Central memory CD8-positive, alpha-beta T cell (primary cell): Measurements from ENCODE around the gene PLS3.

Experiments used
- ATAC-seq: fragments of 150-1000 bp; cut with Tn5 transposase; replicated peaks from 2 replicates; pipeline ENCODE4 v1.10.0; 2022; ENCODE audit warnings: mild to moderate bottlenecking, moderate FRiP score, moderate number of reproducible peaks; ENCODE audit not compliant: poor library complexity, severe bottlenecking; ENCODE audit errors: extremely low read depth
- DNase-seq, 2 donors: peaks; one replicate each; pipeline ENCODE4 v3.0.0; 2021; ENCODE audit warnings: low spot score in 2 of 2
- H3K27ac Mint-ChIP-seq: one replicate; pipeline ENCODE4 v1.8.0; 2022; ENCODE audit warnings: low read depth, mild to moderate bottlenecking, moderate library complexity, mixed read lengths
- H3K27me3 Mint-ChIP-seq: one replicate; pipeline ENCODE4 v1.8.0; 2022; ENCODE audit warnings: mixed read lengths
- H3K36me3 Mint-ChIP-seq: one replicate; pipeline ENCODE4 v1.8.0; 2022; ENCODE audit warnings: mild to moderate bottlenecking, moderate library complexity, mixed read lengths; ENCODE audit not compliant: insufficient read depth
- H3K4me1 Mint-ChIP-seq: one replicate; pipeline ENCODE4 v1.8.0; 2022; ENCODE audit warnings: mixed read lengths
- H3K4me3 Mint-ChIP-seq: one replicate; pipeline ENCODE4 v1.8.0; 2022; ENCODE audit warnings: mild to moderate bottlenecking, moderate library complexity, mixed read lengths
- H3K9me3 Mint-ChIP-seq: one replicate; pipeline ENCODE4 v1.8.0; 2022; ENCODE audit warnings: mixed read lengths

Gene PLS3

GRCh38 chrX:115549008-115549407 lies 12.0 kb upstream of the PLS3 start:
- DNase-seq (no peak), ATAC-seq (no peak)
- no peaks in the 10 kb centered on the region for H3K4me1 Mint-ChIP-seq
- H3K36me3 Mint-ChIP-seq, result no peaks in the 10 kb centered on the region
- no peaks in the 10 kb centered on the region for H3K9me3 Mint-ChIP-seq
- no peak overlapping the region for H3K4me3 Mint-ChIP-seq
- no peak overlapping the region for H3K27ac Mint-ChIP-seq
- no peaks in the 10 kb centered on the region for H3K27me3 Mint-ChIP-seq

DNA sequence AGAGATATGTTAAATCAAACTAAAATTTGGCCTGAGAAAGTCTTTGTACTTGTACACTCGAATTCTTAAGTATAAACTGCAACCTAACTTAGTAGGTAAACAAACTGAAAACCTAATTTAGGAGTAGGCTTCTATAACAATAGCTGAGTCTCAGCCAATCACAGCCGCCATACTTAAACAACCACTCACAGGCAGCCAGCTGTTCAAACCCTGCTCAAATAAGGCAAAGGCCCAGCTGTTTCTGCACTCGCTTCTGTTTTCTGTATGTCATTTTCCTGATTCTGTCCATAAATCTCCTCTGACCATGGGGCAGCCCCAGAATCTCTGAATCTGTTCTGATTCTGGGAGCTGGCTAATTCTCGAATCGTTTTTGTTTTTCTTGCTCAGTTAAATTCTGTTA lies 7.8 kb upstream of the PLS3 start:
- Mint-ChIP-seq H3K36me3 (no peaks in the 10 kb centered on the region), H3K27ac (no peak overlapping the region), H3K4me3 (no peak overlapping the region), H3K27me3 (no peaks in the 10 kb centered on the region), H3K9me3 (no peaks in the 10 kb centered on the region), H3K4me1 (no peaks in the 10 kb centered on the region)
- DNase-seq, result no peak
- no peak for ATAC-seq

DNA sequence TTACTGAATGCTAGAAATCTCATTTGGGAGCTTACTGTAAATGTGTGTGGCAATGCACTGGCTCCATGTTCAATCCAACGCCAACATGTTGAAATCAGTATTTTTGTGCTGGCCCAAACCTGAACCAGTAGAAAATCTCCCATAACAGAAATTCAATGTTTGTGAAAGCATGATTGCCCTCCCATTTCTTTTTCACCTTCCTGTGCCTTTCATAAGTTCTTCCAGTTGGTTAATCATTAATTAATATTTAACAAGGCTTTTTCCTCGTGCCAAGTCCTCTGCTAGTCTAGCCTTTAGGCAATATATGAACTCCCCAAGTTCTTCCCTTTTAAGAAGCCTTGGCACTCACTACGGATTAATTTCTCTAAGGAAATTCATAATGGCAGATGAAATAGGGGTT lies 1.3 kb upstream of the PLS3 start:
- H3K9me3 Mint-ChIP-seq, result no peaks in the 10 kb centered on the region
- H3K36me3 Mint-ChIP-seq, result no peaks in the 10 kb centered on the region
- no peaks in the 10 kb centered on the region for H3K4me1 Mint-ChIP-seq
- ATAC-seq, result no peak
- no peak overlapping the region for H3K27ac Mint-ChIP-seq
- H3K4me3 Mint-ChIP-seq, result no peak overlapping the region
- no peaks in the 10 kb centered on the region for H3K27me3 Mint-ChIP-seq
- DNase-seq, result no peak

DNA sequence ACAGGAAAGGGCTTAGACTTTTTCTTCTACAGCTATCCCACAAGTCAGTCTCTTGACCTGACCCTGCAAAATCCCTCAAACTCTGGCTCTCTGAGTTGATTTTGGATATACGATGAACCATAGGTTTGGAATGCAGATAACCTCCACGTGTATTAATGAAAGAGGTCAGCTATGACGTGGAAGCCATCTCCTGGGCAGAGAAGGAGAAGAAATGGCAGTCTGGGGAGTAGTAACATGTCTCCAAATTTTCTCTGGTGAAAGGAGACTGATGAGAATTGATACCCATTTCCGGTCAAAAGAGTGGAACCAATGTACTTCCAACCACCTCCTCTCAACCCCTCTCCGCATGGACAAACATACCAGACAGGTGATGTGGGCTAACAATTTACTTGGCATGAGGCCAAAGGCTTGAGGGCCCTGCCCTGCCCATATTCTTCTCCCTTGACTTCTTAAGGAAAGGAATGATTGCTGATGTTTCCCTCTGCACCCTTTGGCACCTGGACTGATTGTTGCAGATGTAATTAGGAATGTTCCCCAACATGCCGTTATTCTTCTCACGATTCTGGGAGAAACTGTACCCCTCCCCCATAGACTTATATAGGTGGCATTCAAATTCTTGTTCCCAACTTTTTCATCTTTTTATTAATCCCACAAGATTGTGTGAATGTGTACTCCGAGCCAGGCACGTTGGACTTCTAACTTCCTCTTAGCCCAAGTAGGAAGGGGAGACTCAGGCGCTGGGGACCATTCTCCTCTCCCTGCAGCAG lies 580 bp upstream of the PLS3 start:
- ATAC-seq (no peak), DNase-seq (no peak)
- Mint-ChIP-seq H3K4me1 (no peaks in the 10 kb centered on the region), H3K4me3 (no peak overlapping the region), H3K27me3 (no peaks in the 10 kb centered on the region), H3K9me3 (no peaks in the 10 kb centered on the region), H3K36me3 (no peaks in the 10 kb centered on the region), H3K27ac (no peak overlapping the region)

- no peak for DNase-seq
- H3K4me1 Mint-ChIP-seq, result no peaks in the 10 kb centered on the region
Observed at GRCh38 chrX:115561605-115562479, 868 bp downstream of the PLS3 start.

GRCh38 chrX:115562480-115562847 lies 1.5 kb downstream of the PLS3 start:
- Mint-ChIP-seq H3K4me3 (no peak overlapping the region), H3K27me3 (no peaks in the 10 kb centered on the region), H3K27ac (no peak overlapping the region), H3K36me3 (no peaks in the 10 kb centered on the region), H3K9me3 (no peaks in the 10 kb centered on the region), H3K4me1 (no peaks in the 10 kb centered on the region)
- ATAC-seq (no peak), DNase-seq (no peak)

More at GRCh38 chrX:115561605-115562479, 868 bp downstream of the PLS3 start:
- Mint-ChIP-seq H3K4me3 (no peak overlapping the region), H3K9me3 (no peaks in the 10 kb centered on the region), H3K36me3 (no peaks in the 10 kb centered on the region), H3K27ac (no peak overlapping the region), H3K27me3 (no peaks in the 10 kb centered on the region)
- ATAC-seq, result no peak

GRCh38 chrX:115563633-115564162 lies 2.7 kb downstream of the PLS3 start:
- Mint-ChIP-seq H3K36me3 (no peaks in the 10 kb centered on the region), H3K27me3 (no peaks in the 10 kb centered on the region), H3K27ac (no peak overlapping the region), H3K4me1 (no peaks in the 10 kb centered on the region), H3K4me3 (no peak overlapping the region), H3K9me3 (no peaks in the 10 kb centered on the region)
- ATAC-seq (no peak), DNase-seq (no peak)

DNA sequence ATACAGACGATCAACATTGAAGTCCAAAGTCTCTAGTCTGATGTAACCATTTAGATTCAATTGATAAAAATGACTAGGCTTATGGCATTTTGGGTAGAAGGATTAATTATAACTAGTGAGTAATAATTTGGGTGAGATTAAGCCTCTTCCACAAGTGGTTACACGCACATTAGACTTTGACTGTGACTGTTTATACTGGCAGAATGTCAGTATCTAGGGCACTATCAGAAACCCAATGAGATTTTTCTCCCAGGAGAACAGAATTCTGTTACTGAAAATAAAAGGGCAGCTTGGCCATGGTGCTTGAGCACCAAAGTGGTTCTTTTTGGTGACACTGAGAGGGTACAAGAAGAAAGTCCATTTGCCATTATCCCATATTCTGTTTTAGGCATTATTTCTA lies 3.3 kb downstream of the PLS3 start:
- no peak for ATAC-seq
- H3K4me1 Mint-ChIP-seq, result no peaks in the 10 kb centered on the region

DNA sequence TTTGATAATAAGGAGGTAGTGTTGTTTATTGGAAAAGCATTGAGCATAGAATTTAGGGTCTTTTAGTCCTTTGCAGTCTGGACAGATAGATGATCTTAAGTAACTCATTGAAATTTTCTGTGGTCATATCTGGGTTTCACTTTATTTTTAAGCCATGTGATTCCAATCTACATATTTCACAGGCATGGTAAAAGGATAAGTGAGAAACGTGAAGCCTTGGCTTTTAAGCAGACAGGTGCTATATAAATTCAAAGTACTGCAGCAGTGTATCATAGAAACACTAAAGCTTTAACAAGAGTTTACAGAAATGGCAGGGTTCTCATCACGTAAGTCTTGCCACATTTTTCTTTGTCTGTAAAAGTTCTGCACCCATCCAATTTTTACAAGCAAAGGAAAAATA lies 4.9 kb downstream of the PLS3 start:
- Mint-ChIP-seq H3K4me3 (no peak overlapping the region), H3K36me3 (no peaks in the 10 kb centered on the region), H3K4me1 (no peaks in the 10 kb centered on the region), H3K9me3 (no peaks in the 10 kb centered on the region), H3K27me3 (no peaks in the 10 kb centered on the region), H3K27ac (no peak overlapping the region)
- DNase-seq, result no peak
- no peak for ATAC-seq

More for the DNA sequence above, 3.3 kb downstream of the PLS3 start:
- no peaks in the 10 kb centered on the region for H3K36me3 Mint-ChIP-seq
- no peaks in the 10 kb centered on the region for H3K27me3 Mint-ChIP-seq
- no peak overlapping the region for H3K4me3 Mint-ChIP-seq
- H3K27ac Mint-ChIP-seq, result no peak overlapping the region
- no peak for DNase-seq
- H3K9me3 Mint-ChIP-seq, result no peaks in the 10 kb centered on the region

DNA sequence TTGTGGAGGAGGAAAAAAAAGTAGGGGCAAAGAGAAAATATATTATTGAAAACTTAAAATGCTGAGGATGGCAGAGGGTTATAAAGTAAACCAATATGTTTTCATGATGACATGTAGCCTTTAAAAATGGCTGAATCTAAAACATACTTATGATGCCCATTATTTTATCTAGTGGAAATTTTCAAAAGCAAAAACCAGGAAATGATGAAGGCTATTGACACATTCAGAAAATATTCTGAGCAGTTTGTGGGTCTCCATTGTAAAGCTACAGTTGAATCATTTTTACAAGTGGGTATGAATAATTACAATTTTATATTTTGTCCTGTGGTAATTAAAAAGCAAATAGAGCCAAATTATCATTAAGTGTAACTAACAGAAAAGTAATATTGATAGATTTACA lies 10.7 kb downstream of the PLS3 start:
- H3K27me3 Mint-ChIP-seq, result no peaks in the 10 kb centered on the region
- H3K4me1 Mint-ChIP-seq, result no peaks in the 10 kb centered on the region
- H3K36me3 Mint-ChIP-seq, result no peaks in the 10 kb centered on the region
- DNase-seq, result no peak
- H3K27ac Mint-ChIP-seq, result no peak overlapping the region
- no peak for ATAC-seq
- no peak overlapping the region for H3K4me3 Mint-ChIP-seq
- H3K9me3 Mint-ChIP-seq, result no peaks in the 10 kb centered on the region

- no peaks in the 10 kb centered on the region for H3K4me1 Mint-ChIP-seq
- ATAC-seq (no peak), DNase-seq (no peak)
- H3K9me3 Mint-ChIP-seq, result no peaks in the 10 kb centered on the region
- H3K36me3 Mint-ChIP-seq, result no peaks in the 10 kb centered on the region
- no peak overlapping the region for H3K4me3 Mint-ChIP-seq
- no peak overlapping the region for H3K27ac Mint-ChIP-seq
- H3K27me3 Mint-ChIP-seq, result no peaks in the 10 kb centered on the region
Observed at GRCh38 chrX:115573185-115573584, 12.2 kb downstream of the PLS3 start.

DNA sequence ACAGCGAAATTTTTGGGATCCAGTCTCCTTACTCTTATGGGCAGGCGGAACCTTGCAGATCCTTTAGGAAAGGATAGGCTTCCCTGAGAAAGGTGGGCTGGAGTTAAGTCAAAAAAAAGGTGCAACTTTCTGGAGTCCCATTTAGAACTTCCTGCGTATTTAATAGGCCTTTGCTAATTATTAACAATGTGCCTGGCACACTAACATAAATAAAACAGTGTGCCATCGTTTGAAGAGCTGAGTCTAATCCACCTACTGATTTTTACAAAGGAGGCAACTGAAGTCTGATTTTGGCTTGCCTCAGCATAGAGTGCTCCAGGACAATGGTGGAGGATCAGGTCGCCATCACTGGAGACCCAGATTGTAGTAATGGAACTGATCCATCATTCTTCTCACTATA lies 15.7 kb downstream of the PLS3 start:
- no peaks in the 10 kb centered on the region for H3K9me3 Mint-ChIP-seq
- DNase-seq, result no peak
- no peak for ATAC-seq
- no peaks in the 10 kb centered on the region for H3K36me3 Mint-ChIP-seq
- no peak overlapping the region for H3K27ac Mint-ChIP-seq
- no peak overlapping the region for H3K4me3 Mint-ChIP-seq
- H3K4me1 Mint-ChIP-seq, result no peaks in the 10 kb centered on the region
- no peaks in the 10 kb centered on the region for H3K27me3 Mint-ChIP-seq

- Mint-ChIP-seq H3K27ac (no peak overlapping the region), H3K4me3 (no peak overlapping the region), H3K9me3 (no peaks in the 10 kb centered on the region), H3K4me1 (no peaks in the 10 kb centered on the region), H3K27me3 (no peaks in the 10 kb centered on the region), H3K36me3 (no peaks in the 10 kb centered on the region)
- no peak for DNase-seq
- ATAC-seq, result no peak
Observed at GRCh38 chrX:115579327-115579726, 18.4 kb downstream of the PLS3 start.
